Activated CD4-positive, alpha-beta memory T cell treated with anti-CD3 and anti-CD28 coated beads, Interleukin-2, amount 10 ng/mL, durations not matched to agents 7 days and 5 days (primary cell): ENCODE data around the gene KRTAP19-4. TPM values are rescaled to one million over a fixed set of nuclear protein-coding genes. Genes with fewer than 3 reads are reported as not detected.
"Not testable (repeated sequence)": the region's sequence is repeated elsewhere in the genome, so short reads cannot be mapped to it uniquely, and the experiment has no call there.

Source experiments
- CTCF ChIA-PET: fragments of 350-600 bp; sonication (Branson Sonifier 250); formaldehyde crosslinking; loops from one replicate; lab custom pipeline; 2021; ENCODE audit warnings: antibody characterized with exemption, inconsistent platforms; lab: Charles Lee
- POLR2A ChIA-PET: fragments of 350-600 bp; sonication (Branson Sonifier 250); formaldehyde crosslinking; loops from one replicate; lab custom pipeline; 2021; ENCODE audit warnings: antibody characterized with exemption; lab: Charles Lee
- DNase-seq: peaks from one replicate; pipeline ENCODE4 v3.0.0-alpha.2; 2020
- H3K27ac Mint-ChIP-seq: one replicate; pipeline ENCODE4 v1.8.0; 2021; ENCODE audit warnings: mild to moderate bottlenecking, mixed read lengths
- H3K27me3 Mint-ChIP-seq: one replicate; pipeline ENCODE4 v1.8.0; 2021; ENCODE audit warnings: mixed read lengths
- H3K36me3 Mint-ChIP-seq: one replicate; pipeline ENCODE4 v1.8.0; 2021; ENCODE audit warnings: low read depth, mixed read lengths
- H3K4me1 Mint-ChIP-seq: one replicate; pipeline ENCODE4 v1.8.0; 2021; ENCODE audit warnings: mixed read lengths
- H3K4me3 Mint-ChIP-seq: one replicate; pipeline ENCODE4 v1.8.0; 2021; ENCODE audit warnings: mild to moderate bottlenecking, mixed read lengths
- H3K9me3 Mint-ChIP-seq: one replicate; pipeline ENCODE4 v1.8.0; 2021; ENCODE audit warnings: mixed read lengths
- total RNA-seq, 2 experiments: library from RNA; stranded (reverse); gene quantifications; one replicate each; pipeline ENCODE4 v1.2.3, GENCODE V29; 2021

Gene KRTAP19-4, protein sequence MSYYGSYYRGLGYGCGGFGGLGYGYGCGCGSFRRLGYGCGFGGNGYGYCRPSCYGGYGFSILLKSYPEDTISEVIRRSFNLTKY
- not detected for total RNA-seq

GRCh38 chr21:30497065-30497464 lies at the start of gene KRTAP19-4:
Gene KRTAP19-4 (minus strand): TSS chr21:30497165. CDS start chr21:30497110, 55 bp downstream.
- no peak for DNase-seq
- Mint-ChIP-seq H3K4me3 (no peak within 1 kb of the TSS), H3K27ac (no peak within 1 kb of the TSS), H3K4me1 (no peaks in the 10 kb centered on the region), H3K36me3 (no peaks in the 10 kb centered on the region), H3K27me3 (no peaks in the 10 kb centered on the region), H3K9me3 (no peaks in the 10 kb centered on the region)
- POLR2A ChIA-PET, result no interaction called here
- CTCF ChIA-PET, result interaction anchor here (0.9 kb wide), 1 partner anchor 8 kb away, joined by 3 read pairs; no protein-coding TSS in a partner anchor

- H3K27me3 Mint-ChIP-seq, result no peaks in the 10 kb centered on the region
- no peaks in the 10 kb centered on the region for H3K9me3 Mint-ChIP-seq
- no peak for DNase-seq
- H3K4me1 Mint-ChIP-seq, result no peaks in the 10 kb centered on the region
- no peaks in the 10 kb centered on the region for H3K36me3 Mint-ChIP-seq
- no peak within 1 kb of the TSS for H3K4me3 Mint-ChIP-seq
- no peak within 1 kb of the TSS for H3K27ac Mint-ChIP-seq
- ChIA-PET CTCF (no interaction called here), POLR2A (no interaction called here)
These were observed 44.8 kb upstream of the KRTAP19-4 start, which contains the start of gene KRTAP19-6 for GRCh38 chr21:30541764-30542163. Gene KRTAP19-6 (minus strand): TSS chr21:30541864. CDS start chr21:30541833, 31 bp downstream.

GRCh38 chr21:30518876-30519275 lies 21.9 kb upstream of the KRTAP19-4 start:
- Mint-ChIP-seq H3K4me1 (no peaks in the 10 kb centered on the region), H3K27me3 (no peaks in the 10 kb centered on the region)
- DNase-seq, result no peak

DNA sequence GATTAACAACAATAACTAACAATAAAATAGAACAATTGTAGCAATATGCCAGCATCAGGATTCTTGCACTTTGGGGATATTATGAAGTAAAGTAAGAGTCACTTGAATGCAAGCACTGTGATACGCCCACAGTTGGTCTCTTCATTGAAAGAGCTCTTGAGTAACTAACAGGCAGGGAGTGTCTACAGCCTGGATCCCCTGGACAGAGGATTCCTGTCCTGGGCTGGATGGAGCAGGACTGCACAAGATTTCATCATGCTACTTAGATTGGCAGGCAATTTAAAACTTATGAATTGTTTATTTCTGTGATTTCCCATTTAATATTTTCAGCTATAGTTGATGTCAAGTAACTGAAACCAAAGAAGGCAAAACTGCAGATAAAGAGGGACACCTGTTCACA lies 18.7 kb upstream of the KRTAP19-4 start:
- no peak overlapping the region for H3K4me3 Mint-ChIP-seq
- no peak for DNase-seq
- H3K9me3 Mint-ChIP-seq, result no peaks in the 10 kb centered on the region
- no peaks in the 10 kb centered on the region for H3K4me1 Mint-ChIP-seq
- ChIA-PET POLR2A (no interaction called here), CTCF (no interaction called here)
- H3K27me3 Mint-ChIP-seq, result no peaks in the 10 kb centered on the region
- no peak overlapping the region for H3K27ac Mint-ChIP-seq
- no peaks in the 10 kb centered on the region for H3K36me3 Mint-ChIP-seq

More at GRCh38 chr21:30518876-30519275, 21.9 kb upstream of the KRTAP19-4 start:
- Mint-ChIP-seq H3K27ac (no peak overlapping the region), H3K9me3 (no peaks in the 10 kb centered on the region), H3K4me3 (no peak overlapping the region), H3K36me3 (no peaks in the 10 kb centered on the region)
- POLR2A ChIA-PET, result no interaction called here
- CTCF ChIA-PET, result no interaction called here

DNA sequence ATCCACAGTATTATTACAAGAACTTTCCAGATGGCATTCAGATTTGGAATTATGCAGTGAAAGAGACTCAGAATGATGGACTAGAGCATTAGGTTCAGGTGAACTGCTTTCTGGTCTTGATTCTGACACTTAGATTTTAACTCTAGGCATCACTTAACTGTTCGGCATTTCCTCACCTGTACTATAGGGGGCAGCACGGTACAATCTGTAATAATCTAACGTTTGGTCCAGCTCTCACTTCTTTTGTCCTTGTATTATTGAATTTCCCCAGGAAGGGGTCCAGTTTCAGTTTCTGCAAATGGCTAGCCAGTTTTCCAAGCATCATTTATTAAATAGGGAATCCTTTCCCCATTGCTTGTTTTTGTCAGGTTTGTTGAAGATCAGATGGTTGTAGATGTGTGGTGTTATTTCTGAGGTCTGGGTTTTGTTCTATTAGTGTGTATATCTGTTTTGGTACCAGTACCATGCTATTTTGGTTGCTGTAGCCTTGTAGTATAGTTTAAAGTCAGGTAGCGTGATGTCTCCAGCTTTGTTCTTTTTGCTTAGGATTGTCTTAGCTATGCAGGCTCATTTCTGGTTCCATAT lies 8.7 kb upstream of the KRTAP19-4 start:
- H3K36me3 Mint-ChIP-seq, POLR2A ChIA-PET, DNase-seq, H3K27ac Mint-ChIP-seq, H3K27me3 Mint-ChIP-seq, H3K9me3 Mint-ChIP-seq, H3K4me1 Mint-ChIP-seq, H3K4me3 Mint-ChIP-seq: not testable (repeated sequence)
- CTCF ChIA-PET, result interaction anchor here (0.7 to 1.4 kb wide), 4 partner anchors 9 to 334 kb away, joined by 3 read pairs; partner anchors contain the start of gene KRTAP19-4

DNA sequence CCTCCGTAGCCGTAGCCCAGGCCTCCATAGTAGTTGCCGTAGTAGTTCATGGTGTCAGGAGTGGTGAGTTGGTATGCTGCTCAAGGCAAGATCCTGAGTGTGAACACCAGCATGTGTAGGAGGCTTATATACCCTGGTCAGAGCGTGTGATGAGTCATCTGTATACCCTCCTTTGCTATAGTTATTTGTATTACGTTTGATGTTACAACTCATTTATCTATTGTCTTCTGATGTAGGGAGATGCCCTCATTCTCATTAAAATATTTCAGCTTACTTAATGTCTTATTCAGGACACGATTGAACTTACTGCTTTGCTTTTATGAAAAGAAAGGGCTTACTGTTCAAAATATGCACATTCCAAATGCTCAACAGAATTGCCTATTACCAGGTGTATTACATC lies 5.1 kb upstream of the KRTAP19-4 start, which contains the start of gene KRTAP19-5:
KRTAP19-5 (minus strand) TSS at position 101 of the 400 bp plus-strand sequence; CDS start at position 50, 51 bp downstream.
- no peaks in the 10 kb centered on the region for H3K9me3 Mint-ChIP-seq
- H3K36me3 Mint-ChIP-seq, result no peaks in the 10 kb centered on the region
- no peak within 1 kb of the TSS for H3K27ac Mint-ChIP-seq
- CTCF ChIA-PET, result no interaction called here
- no peaks in the 10 kb centered on the region for H3K27me3 Mint-ChIP-seq
- no peak within 1 kb of the TSS for H3K4me3 Mint-ChIP-seq
- no peaks in the 10 kb centered on the region for H3K4me1 Mint-ChIP-seq
- no peak for DNase-seq
- POLR2A ChIA-PET, result no interaction called here

DNA sequence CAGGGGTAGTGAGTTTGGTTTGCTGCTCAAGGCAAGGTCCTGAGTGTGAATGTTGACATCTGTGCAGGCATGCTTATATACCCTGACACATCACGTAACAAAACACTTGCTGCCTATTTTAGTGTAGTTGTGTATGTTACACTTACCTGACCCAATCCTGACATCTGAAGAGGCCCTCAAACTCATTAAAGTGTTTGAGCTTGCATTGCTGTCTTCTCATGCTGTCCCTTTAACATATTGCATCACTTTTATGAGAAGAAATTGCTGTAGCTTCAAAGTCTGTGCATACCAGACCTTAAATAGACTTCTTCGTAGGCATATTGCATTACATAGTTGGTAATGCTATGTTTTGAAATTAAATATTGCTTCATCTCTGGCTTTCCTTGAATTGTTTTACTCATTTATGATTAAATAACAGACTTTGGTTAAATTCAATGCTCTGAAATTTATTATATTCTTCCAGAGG lies 5.0 kb downstream of the KRTAP19-4 start, which contains the start of gene KRTAP19-3:
KRTAP19-3 (minus strand) TSS at position 51 of the 466 bp plus-strand sequence. CDS start 56 bp downstream, outside the sequence.
- no peaks in the 10 kb centered on the region for H3K4me1 Mint-ChIP-seq
- no peaks in the 10 kb centered on the region for H3K27me3 Mint-ChIP-seq
- H3K4me3 Mint-ChIP-seq, result no peak within 1 kb of the TSS
- ChIA-PET CTCF (no interaction called here), POLR2A (no interaction called here)
- no peaks in the 10 kb centered on the region for H3K36me3 Mint-ChIP-seq
- peaks cover 3% of the 10 kb centered on the region for H3K9me3 Mint-ChIP-seq
- H3K27ac Mint-ChIP-seq, result no peak within 1 kb of the TSS
- no peak for DNase-seq

DNA sequence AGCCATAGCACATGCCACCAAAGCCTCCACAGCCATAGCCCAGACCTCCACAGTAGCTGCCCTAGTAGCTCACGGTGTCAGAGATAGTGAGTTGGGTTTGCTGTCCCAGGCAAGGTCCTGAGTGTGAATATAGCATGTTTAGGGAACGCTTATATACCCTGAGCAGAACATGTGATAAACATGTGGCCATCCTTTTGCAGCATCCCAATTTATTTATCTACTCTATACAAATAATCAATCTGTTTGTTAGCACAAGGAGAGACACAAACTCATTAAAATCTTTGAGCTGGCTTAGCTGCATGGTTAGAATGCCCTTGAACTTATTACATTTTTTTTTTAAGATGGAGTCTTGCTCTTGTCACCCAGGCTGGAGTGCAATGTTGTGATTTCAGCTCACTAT lies 9.6 kb downstream of the KRTAP19-4 start, which contains the start of gene KRTAP19-2:
KRTAP19-2 (minus strand) TSS at position 101 of the 400 bp plus-strand sequence; CDS start at position 13, 88 bp downstream.
- no peaks in the 10 kb centered on the region for H3K4me1 Mint-ChIP-seq
- H3K27ac Mint-ChIP-seq, result no peak within 1 kb of the TSS
- POLR2A ChIA-PET, result no interaction called here
- H3K27me3 Mint-ChIP-seq, result no peaks in the 10 kb centered on the region
- peaks cover 10% of the 10 kb centered on the region for H3K9me3 Mint-ChIP-seq
- no peaks in the 10 kb centered on the region for H3K36me3 Mint-ChIP-seq
- CTCF ChIA-PET, result no interaction called here
- no peak for DNase-seq
- no peak within 1 kb of the TSS for H3K4me3 Mint-ChIP-seq

DNA sequence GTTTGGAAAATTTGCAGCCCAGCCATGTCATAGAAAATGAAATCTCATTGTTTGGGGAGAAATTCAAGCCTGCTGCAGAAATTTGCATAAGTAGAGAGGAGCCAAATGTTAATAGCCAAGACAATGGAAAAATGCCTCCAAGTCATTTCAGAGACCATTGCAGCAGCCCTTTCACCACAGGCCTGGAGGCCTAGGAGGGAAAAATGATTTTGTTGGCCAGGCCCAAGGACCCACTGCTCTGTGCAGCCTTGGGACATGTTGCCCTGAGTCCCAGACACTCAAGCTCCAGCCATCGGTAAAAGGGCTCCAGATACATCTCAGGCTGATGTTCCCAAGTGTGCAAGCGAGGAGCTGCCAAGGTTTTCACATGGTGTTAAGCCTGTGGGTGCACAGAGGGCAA lies 10.8 kb downstream of the KRTAP19-4 start:
- H3K4me3 Mint-ChIP-seq, result no peak overlapping the region
- ChIA-PET POLR2A (no interaction called here), CTCF (no interaction called here)
- H3K27me3 Mint-ChIP-seq, result no peaks in the 10 kb centered on the region
- no peaks in the 10 kb centered on the region for H3K36me3 Mint-ChIP-seq
- no peaks in the 10 kb centered on the region for H3K4me1 Mint-ChIP-seq
- H3K9me3 Mint-ChIP-seq, result peaks cover 10% of the 10 kb centered on the region
- no peak for DNase-seq
- H3K27ac Mint-ChIP-seq, result no peak overlapping the region

DNA sequence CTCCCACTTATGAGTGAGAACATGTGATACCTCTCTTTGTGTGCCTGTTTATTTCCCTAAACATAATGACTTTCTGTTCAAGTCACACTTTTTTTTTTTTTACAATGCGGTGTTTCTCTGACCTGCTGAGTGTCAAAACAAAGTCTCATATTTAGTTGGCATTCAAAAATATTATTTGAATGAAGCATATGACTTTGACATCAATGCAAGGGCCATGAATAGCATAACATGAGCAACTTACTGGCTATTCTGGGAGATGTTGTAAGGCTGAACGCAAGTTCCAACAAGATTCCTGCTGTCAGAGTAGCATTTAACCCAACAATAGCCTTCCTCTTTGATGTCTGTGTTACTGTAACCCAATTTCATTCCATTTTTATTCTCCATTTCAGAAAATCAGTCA lies 14.8 kb downstream of the KRTAP19-4 start:
- ChIA-PET CTCF (no interaction called here), POLR2A (no interaction called here)
- Mint-ChIP-seq H3K27ac (no peak overlapping the region), H3K9me3 (peaks cover 12% of the 10 kb centered on the region), H3K4me1 (no peaks in the 10 kb centered on the region), H3K4me3 (no peak overlapping the region), H3K36me3 (no peaks in the 10 kb centered on the region), H3K27me3 (no peaks in the 10 kb centered on the region)
- no peak for DNase-seq

GRCh38 chr21:30480145-30480544 lies 16.8 kb downstream of the KRTAP19-4 start, which contains the start of gene KRTAP19-1:
Gene KRTAP19-1 (minus strand): TSS chr21:30480367. CDS start chr21:30480317, 50 bp downstream.
- Mint-ChIP-seq H3K27me3 (no peaks in the 10 kb centered on the region), H3K36me3 (no peaks in the 10 kb centered on the region), H3K4me3 (no peak within 1 kb of the TSS), H3K9me3 (peaks cover 4% of the 10 kb centered on the region), H3K27ac (no peak within 1 kb of the TSS), H3K4me1 (no peaks in the 10 kb centered on the region)
- ChIA-PET CTCF (no interaction called here), POLR2A (no interaction called here)
- no peak for DNase-seq

- no peaks in the 10 kb centered on the region for H3K36me3 Mint-ChIP-seq
- no peak overlapping the region for H3K27ac Mint-ChIP-seq
- peaks cover 4% of the 10 kb centered on the region for H3K9me3 Mint-ChIP-seq
- no peak for DNase-seq
- ChIA-PET CTCF (no interaction called here), POLR2A (no interaction called here)
- H3K4me1 Mint-ChIP-seq, result no peaks in the 10 kb centered on the region
- no peaks in the 10 kb centered on the region for H3K27me3 Mint-ChIP-seq
- H3K4me3 Mint-ChIP-seq, result no peak overlapping the region
These were observed 17.7 kb downstream of the KRTAP19-4 start for GRCh38 chr21:30479259-30479658.

DNA sequence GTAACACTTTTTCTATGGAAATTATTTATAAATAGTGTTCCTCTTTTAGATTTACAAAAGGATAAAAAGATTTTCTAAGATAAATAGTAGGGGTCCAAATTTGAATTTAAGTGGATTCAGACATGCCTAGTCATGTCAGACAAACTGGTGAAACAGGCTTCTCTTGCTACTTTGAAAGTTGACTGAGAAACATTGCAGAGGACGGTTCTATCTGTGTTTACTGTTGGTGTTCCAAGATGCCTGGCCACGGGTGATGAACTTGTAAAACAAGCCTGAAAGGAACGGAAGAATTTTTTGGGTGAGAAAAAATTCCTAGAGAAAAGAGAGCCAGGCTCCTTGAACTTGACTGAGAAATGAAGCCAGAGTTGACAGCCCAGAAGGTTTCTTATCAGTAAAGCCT lies 19.0 kb downstream of the KRTAP19-4 start:
- Mint-ChIP-seq H3K9me3 (peaks cover 4% of the 10 kb centered on the region), H3K27ac (no peak overlapping the region), H3K27me3 (no peaks in the 10 kb centered on the region), H3K4me1 (no peaks in the 10 kb centered on the region), H3K36me3 (no peaks in the 10 kb centered on the region), H3K4me3 (no peak overlapping the region)
- ChIA-PET POLR2A (no interaction called here), CTCF (no interaction called here)
- no peak for DNase-seq
